GM10266 (cell line): ENCODE data around the gene CRNKL1.
"Not testable (repeated sequence)": the region's sequence is repeated elsewhere in the genome, so short reads cannot be mapped to it uniquely, and the experiment has no call there.

Experiments used
- DNase-seq: peaks from one replicate; pipeline ENCODE4 v3.0.0; 2012; ENCODE audit errors: extremely low spot score
- TF ChIP-seq, protein P1 (sequence below): IDR thresholded peaks from 2 replicates; pipeline ENCODE4 v1.5.1; 2012; ENCODE audit warnings: mild to moderate bottlenecking, low read depth; ENCODE audit not compliant: control insufficient read depth, insufficient read depth; ENCODE audit errors: missing control alignments

CRNKL1 gene

DNA sequence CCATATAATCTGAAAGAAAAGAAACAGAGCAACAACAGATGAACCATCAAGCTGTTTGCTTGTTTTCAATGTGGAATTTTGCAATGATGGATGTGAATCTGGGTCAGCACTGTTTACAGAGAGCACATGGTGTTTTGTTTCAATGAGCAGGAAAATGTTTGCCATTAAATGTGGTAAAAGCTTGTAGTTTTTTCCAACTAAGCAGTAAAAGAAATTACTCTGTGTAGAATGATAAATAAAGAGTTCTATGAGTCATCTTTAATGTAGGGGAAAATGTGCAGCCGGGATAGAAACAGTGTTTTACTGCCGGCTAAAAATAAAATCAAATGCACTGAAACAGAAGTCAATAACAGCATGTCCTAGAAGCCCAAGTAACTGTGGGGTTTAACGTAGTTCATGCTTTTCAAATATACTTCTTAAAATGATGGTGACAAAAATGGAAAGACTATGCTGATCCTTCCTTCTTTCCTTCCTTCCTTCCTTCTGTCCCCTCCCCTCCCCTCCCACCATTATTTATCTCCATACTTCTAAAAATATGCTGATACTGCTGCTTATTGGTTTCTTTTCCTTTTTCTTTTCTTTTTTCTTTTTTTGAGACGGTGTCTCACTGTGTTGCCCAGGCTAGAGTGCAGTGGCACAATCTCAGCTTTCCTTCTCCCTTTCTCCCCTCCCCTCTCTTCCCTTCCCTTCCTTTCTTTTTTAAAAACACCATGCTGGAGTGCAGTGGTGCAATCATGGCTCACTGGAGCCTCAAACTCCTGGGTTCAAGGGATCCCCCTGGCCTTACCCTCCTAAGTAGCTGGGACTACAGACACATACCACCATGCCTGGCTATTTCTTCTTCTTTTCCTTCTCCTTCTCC is 41.4 kb downstream of the CRNKL1 start:
- TF ChIP-seq, protein P1, sequence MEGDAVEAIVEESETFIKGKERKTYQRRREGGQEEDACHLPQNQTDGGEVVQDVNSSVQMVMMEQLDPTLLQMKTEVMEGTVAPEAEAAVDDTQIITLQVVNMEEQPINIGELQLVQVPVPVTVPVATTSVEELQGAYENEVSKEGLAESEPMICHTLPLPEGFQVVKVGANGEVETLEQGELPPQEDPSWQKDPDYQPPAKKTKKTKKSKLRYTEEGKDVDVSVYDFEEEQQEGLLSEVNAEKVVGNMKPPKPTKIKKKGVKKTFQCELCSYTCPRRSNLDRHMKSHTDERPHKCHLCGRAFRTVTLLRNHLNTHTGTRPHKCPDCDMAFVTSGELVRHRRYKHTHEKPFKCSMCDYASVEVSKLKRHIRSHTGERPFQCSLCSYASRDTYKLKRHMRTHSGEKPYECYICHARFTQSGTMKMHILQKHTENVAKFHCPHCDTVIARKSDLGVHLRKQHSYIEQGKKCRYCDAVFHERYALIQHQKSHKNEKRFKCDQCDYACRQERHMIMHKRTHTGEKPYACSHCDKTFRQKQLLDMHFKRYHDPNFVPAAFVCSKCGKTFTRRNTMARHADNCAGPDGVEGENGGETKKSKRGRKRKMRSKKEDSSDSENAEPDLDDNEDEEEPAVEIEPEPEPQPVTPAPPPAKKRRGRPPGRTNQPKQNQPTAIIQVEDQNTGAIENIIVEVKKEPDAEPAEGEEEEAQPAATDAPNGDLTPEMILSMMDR, result no peak
- DNase-seq, result no peak

DNA sequence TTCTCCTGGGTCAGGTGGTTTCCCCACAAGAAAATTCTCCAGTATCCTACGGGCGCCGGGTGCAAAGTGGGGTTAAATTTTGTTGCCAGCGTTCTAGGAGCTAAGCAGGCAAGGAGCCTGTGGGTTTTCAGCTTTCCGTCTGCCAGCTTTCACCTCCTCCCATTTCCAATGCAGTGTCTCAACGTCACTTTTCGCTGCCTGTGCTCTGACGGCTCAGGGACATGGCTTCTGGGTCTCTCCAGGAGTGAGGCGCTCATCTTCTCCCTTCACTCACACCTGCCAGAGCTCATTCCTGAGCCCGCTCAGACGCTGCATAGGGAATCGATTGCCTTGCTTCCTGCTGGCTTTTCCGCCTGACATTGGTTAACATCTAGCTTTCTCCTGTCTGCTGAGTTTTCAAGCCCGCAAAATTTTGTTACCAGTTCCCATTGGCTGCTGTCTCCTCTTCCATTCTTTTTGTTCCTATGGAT is 42.4 kb downstream of the CRNKL1 start:
- TF ChIP-seq, protein P1, result no peak
- no peak for DNase-seq

DNA sequence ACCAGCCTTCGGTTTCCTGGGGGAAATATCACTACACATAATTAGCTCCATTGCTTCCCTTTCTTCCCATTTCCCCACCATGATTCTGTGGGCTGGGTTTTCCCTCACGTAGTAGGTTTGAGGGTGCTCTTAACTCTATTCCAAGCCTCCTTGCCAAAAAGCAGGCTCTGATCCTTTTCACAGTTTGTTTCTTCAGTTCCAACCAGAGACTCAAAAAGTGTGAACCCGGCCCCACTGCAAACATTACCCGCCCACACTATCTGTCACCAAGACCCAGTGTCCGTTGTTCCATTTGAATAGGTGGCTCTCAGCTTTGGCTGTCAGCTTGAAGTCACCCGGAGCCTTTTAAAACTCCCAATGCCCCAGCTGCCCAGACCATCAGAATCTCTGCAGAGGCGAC is 46.9 kb downstream of the CRNKL1 start:
- DNase-seq, result no peak
- TF ChIP-seq, protein P1, result no peak

DNA sequence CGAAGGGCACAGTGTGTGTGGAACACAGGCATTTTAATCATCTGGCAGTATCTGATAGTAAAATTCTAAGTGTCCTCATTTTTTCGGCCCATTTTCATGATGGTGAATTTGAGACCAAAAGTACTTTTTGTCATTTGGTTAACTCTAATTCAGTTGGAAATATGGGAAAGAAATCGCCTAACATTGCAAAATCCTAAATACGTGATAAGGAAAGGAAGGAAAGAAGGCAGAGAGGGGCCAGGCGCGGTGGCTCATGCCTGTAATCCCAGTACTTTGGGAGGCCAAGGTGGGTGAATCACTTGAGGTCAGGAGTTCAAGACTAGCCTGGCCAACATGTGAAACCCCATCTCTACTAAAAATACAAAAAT is 48.3 kb downstream of the CRNKL1 start:
- DNase-seq, result not testable (repeated sequence)

DNA sequence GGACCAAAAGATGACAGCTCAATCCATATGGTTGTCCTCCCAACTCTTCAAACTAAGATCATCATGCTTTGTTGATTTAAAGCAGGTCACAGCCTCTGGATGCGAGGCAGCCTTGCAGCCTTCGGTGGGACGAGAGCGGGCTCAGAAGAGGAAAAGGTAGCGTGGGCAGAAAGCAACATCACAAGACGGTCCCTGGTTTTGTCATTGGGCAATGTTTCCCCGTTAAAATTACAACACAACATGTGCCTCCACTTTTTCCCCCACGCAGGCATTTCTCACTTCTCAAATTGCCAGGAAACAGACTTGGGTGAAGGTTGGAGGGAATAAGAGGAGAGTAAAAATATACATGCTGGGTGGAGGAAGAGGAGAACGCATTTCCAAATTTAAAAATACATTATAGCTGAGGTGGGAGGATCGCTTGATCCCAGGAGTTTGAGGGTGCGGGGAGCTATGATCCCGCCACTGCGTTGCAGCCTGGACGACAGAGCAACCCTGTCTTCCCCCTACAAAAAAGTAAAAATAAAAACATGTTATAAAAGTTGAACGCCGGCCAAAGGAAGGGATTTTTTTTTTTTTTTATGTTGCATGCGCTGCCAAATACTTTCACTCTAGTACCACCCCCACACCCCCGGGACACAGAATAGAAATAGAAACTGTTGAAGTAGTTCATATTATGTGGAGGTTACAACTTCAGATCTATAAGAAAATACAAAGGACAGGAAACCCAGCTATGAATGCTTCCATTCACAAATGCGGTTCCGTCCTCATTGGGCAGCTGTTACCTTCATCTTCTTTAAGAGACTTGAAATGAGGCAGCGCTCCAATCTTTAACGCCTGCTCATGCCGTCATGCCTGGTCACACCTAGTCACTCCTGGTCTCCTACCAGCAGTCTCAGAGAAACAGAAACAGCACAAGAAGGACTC is 49.0 kb downstream of the CRNKL1 start:
- TF ChIP-seq, protein P1, result no peak
- peak; percentile 40 for DNase-seq

DNA sequence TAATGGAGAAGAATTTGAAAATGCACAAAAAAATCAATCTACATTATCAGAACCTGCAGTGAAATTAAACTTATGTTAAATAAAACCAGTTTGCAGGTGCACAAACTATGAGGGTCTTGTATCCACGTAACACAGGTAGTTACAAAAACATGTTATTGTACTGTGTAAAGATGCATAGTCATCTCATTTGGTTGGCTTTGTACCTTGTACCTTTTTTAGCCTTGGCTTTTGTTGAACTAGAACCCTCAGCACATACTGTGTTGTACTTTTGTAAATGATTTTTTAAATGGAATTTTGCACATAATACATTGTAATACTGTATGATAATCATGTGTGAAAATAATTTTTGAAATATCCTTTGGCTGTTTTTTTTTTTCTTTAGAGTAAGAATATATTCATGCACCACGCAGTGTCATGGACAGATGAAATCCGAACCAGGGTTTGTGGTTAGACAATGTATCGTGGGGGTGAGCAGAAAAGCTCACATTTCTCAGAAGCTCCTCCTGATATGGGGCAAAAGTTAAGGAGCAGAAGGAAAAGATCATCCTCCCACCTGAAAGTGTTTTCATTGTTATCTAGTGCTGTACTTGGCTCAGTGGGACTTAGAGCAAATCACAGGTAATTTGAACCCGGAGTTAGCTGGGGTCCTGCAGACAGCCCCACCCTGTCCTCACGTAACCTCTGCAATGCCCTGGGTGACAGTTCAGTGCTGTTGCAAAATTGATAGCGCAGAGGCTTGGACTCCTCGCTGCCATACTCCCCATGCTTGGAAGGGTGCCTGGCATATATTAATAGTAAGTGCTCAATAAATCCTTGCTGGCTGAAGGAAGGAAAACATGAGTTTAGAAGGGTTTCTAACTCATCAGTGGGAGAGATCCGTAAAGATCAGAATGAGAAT is 49.9 kb downstream of the CRNKL1 start:
- TF ChIP-seq, protein P1, result no peak
- DNase-seq, result no peak

DNA sequence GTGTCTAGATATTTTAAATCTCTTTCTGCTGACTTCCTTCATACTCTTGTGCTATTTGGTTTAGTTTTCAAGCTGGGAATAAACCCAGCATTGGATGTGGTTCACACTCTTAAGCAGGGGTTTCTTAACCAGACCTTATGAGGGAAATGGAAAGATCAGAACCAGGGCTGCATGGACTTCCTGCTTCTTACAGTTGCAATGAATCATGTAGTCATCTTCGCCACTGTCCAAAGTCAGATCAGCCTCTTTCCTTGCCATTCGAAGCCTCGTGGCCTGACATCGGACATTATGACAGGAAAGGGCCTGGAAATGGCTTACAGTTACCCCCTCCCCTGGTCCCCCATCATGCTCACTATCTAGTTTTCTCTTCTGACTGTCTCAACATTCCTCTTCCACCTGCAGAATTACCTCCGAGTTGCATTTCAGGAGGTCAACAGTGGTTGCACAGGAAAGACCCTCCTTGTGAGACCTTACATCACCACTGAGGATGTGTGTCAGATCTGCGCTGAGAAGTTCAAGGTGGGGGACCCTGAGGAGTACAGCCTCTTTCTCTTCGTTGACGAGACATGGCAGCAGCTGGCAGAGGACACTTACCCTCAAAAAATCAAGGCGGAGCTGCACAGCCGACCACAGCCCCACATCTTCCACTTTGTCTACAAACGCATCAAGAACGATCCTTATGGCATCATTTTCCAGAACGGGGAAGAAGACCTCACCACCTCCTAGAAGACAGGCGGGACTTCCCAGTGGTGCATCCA is 51.9 kb downstream of the CRNKL1 start:
- TF ChIP-seq, protein P1, result no peak
- no peak for DNase-seq
